ENCODE measurements around the gene NPAS3. TPM values are rescaled to one million over a fixed set of nuclear protein-coding genes. Genes with fewer than 3 reads are reported as not detected.

The NPAS3 gene
- total RNA-seq, 2 donors from 2014 or later, result 2.4 TPM

- intact Hi-C loops (cut with DNase I), result no loop called here
- no peak for ATAC-seq
- DNase-seq, result no peak
These were observed 510.6 kb downstream of the NPAS3 start for GRCh38 chr14:33449268-33449667.

GRCh38 chr14:33449703-33450395, 511.2 kb downstream of the NPAS3 start:
- DNase-seq, result no peak
- intact Hi-C loops (cut with DNase I), result no loop called here
- ATAC-seq, result no peak

- intact Hi-C loops (cut with DNase I), result no loop called here
- ATAC-seq, result no peak
- no peak for DNase-seq
These were observed 511.7 kb downstream of the NPAS3 start for GRCh38 chr14:33450416-33450815.

- ATAC-seq, result peak in 1 of 2 donors; percentile 25
- intact Hi-C loops (cut with DNase I), result no loop called here
- DNase-seq, result no peak
These were observed 512.5 kb downstream of the NPAS3 start for GRCh38 chr14:33451211-33451610.

GRCh38 chr14:33452995-33453394, 514.3 kb downstream of the NPAS3 start:
- intact Hi-C loops (cut with DNase I), result no loop called here

GRCh38 chr14:33454022-33454595, 515.4 kb downstream of the NPAS3 start:
- ATAC-seq (no peak), DNase-seq (no peak)
- intact Hi-C loops (cut with DNase I), result no loop called here

More at GRCh38 chr14:33452995-33453394, 514.3 kb downstream of the NPAS3 start:
- DNase-seq, result no peak
- no peak for ATAC-seq

GRCh38 chr14:33454707-33455106, 516.0 kb downstream of the NPAS3 start:
- intact Hi-C loops (cut with DNase I), result no loop called here
- DNase-seq, result no peak
- no peak for ATAC-seq

- DNase-seq (no peak), ATAC-seq (no peak)
- intact Hi-C loops (cut with DNase I), result no loop called here
These were observed 517.1 kb downstream of the NPAS3 start for GRCh38 chr14:33455654-33456345.

- no peak for ATAC-seq
- intact Hi-C loops (cut with DNase I), result no loop called here
These were observed 518.3 kb downstream of the NPAS3 start for GRCh38 chr14:33457021-33457420.

GRCh38 chr14:33457617-33458016, 518.9 kb downstream of the NPAS3 start:
- intact Hi-C loops (cut with DNase I), result no loop called here
- no peak for DNase-seq
- ATAC-seq, result no peak

More at GRCh38 chr14:33457021-33457420, 518.3 kb downstream of the NPAS3 start:
- no peak for DNase-seq

GRCh38 chr14:33460164-33460563, 521.5 kb downstream of the NPAS3 start:
- no peak for DNase-seq
- intact Hi-C loops (cut with DNase I), result no loop called here
- ATAC-seq, result no peak

GRCh38 chr14:33461036-33461435, 522.4 kb downstream of the NPAS3 start:
- intact Hi-C loops (cut with DNase I), result no loop called here
- no peak for ATAC-seq

GRCh38 chr14:33463731-33464130, 525.1 kb downstream of the NPAS3 start:
- no peak for ATAC-seq
- no peak for DNase-seq
- intact Hi-C loops (cut with DNase I), result no loop called here

More at GRCh38 chr14:33461036-33461435, 522.4 kb downstream of the NPAS3 start:
- DNase-seq, result no peak

- DNase-seq (no peak), ATAC-seq (no peak)
- intact Hi-C loops (cut with DNase I), result no loop called here
These were observed 525.7 kb downstream of the NPAS3 start for GRCh38 chr14:33464254-33464962.

GRCh38 chr14:33465846-33466700, 527.4 kb downstream of the NPAS3 start:
- no peak for DNase-seq
- intact Hi-C loops (cut with DNase I), result no loop called here
- ATAC-seq, result no peak

- no peak for DNase-seq
These were observed 529.3 kb downstream of the NPAS3 start for GRCh38 chr14:33467971-33468370.

GRCh38 chr14:33469898-33470297, 531.2 kb downstream of the NPAS3 start:
- intact Hi-C loops (cut with DNase I), result loop anchor here in 1 of 2 donors (10.0 kb wide), 1 partner anchor 325 kb away; no protein-coding TSS in a partner anchor
- ATAC-seq (no peak), DNase-seq (no peak)

More at GRCh38 chr14:33467971-33468370, 529.3 kb downstream of the NPAS3 start:
- intact Hi-C loops (cut with DNase I), result no loop called here
- no peak for ATAC-seq

GRCh38 chr14:33471776-33472175, 533.1 kb downstream of the NPAS3 start:
- ATAC-seq, result no peak
- intact Hi-C loops (cut with DNase I), result loop anchor here in 1 of 2 donors (10.0 kb wide), 1 partner anchor 323 kb away; no protein-coding TSS in a partner anchor
- DNase-seq, result no peak

GRCh38 chr14:33475623-33476022, 536.9 kb downstream of the NPAS3 start:
- DNase-seq, result peak; percentile 21
- ATAC-seq, result no peak
- intact Hi-C loops (cut with DNase I), result loop anchor here in 1 of 2 donors (10.0 kb wide), 1 partner anchor 319 kb away; no protein-coding TSS in a partner anchor

Measured in left cardiac atrium (tissue), 4 donors.